Measurements from ENCODE around the gene NFYC. TPM values are rescaled to one million over a fixed set of nuclear protein-coding genes. Genes with fewer than 3 reads are reported as not detected.

Gene NFYC
- total RNA-seq, 1 donor: 19.0 TPM

DNA sequence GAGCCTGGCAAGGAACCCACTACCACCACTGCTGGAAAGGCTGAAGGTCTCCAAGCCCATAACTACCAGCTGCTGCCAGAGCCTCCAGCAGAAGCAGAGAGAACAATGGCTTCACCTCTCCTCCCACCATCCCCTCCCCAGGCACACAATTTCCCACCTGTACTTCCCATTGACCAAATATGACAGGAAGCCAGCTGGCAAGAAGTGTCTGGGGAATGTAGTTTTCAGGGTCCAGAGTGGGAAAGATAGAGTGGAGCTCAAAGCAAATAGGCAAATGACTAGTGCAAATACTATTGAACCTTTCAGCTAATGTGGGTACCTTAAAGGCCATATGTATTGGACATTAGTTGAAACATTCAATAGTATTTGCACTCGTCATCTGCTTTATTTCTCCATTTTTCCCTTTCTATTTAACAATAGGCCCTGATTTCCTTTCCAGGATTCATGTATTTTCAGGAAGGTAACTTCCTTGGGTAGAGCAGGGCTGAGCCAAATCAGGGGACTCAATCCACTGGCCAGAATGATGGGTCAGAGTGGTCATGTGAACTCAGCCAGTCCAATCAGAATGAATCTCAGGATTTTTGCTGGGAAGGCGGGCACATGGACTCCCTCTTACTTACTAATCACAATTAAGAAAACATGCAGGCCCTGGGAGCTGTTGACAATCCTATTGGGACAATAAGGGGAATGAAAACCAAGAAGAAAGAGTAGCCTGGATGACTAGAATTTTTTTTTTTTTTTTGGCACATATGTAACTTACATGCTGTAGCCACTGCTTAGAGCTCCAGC is 12.1 kb upstream of the NFYC start:
- no peak for DNase-seq (ENCODE audit: low read depth)
- no peak for TF ChIP-seq CTCF (IDR thresholded peaks at IDR 0.05; ENCODE audit: insufficient read depth, low read depth, low read length)

DNA sequence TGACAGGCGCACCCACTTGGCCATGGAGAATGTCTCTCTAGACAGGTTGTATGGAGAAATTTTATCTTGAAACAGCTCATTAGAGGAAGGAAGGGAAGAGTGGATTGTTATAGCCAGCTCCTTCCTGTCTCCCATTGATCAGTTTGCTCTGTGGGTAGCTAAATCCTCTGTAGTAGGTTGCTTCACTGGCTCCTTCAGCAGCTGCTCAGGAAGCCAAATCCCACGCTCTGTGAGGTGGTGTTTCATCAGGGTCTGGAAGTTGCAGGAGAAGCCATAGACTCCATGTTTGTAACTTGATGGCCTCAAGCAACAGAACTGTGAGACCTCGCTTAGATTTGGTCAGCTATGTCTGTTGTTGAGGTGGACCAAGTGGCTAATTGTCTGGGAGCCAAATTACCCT is 6.8 kb upstream of the NFYC start:
- DNase-seq (ENCODE audit: low read depth): no peak
- TF ChIP-seq CTCF (IDR thresholded peaks at IDR 0.05; ENCODE audit: insufficient read depth, low read depth, low read length): no peak
- H3K4me3 ChIP-seq (ENCODE audit: low read depth, low read length): no peak overlapping the region

More for the DNA sequence above, 12.1 kb upstream of the NFYC start:
- H3K4me3 ChIP-seq (ENCODE audit: low read depth, low read length): no peak overlapping the region

DNA sequence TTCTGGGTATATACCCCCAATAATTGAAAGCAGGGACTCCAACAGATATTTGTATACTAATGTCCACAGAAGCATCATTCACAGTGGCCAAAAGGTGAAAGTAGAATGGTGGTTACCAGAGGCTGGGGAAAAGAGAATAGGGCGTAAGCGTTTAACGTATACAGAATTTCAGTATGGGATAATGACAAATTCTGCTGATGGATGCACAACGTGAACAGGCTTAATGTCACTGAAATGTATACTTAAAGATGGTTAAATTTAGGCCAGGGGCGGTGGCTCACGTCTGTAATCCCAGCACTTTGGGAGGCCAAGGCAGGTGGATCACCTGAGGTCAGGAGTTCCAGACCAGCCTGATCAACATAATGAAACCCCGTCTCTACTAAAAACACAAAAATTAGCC is 4.4 kb upstream of the NFYC start:
- no peak for DNase-seq (ENCODE audit: low read depth)
- no peak for TF ChIP-seq CTCF (IDR thresholded peaks at IDR 0.05; ENCODE audit: insufficient read depth, low read depth, low read length)
- H3K4me3 ChIP-seq (ENCODE audit: low read depth, low read length): no peak overlapping the region

- no peak overlapping the region for H3K4me3 ChIP-seq (ENCODE audit: low read depth, low read length)
- TF ChIP-seq CTCF (IDR thresholded peaks at IDR 0.05; ENCODE audit: insufficient read depth, low read depth, low read length): no peak
- no peak for DNase-seq (ENCODE audit: low read depth)
Observed at GRCh38 chr1:40687661-40688060, 3.8 kb upstream of the NFYC start.

- H3K4me3 ChIP-seq (ENCODE audit: low read depth, low read length): no peak overlapping the region
- DNase-seq (ENCODE audit: low read depth): no peak
- no peak for TF ChIP-seq CTCF (IDR thresholded peaks at IDR 0.05; ENCODE audit: insufficient read depth, low read depth, low read length)
Observed at GRCh38 chr1:40689737-40690136, 1.8 kb upstream of the NFYC start.

DNA sequence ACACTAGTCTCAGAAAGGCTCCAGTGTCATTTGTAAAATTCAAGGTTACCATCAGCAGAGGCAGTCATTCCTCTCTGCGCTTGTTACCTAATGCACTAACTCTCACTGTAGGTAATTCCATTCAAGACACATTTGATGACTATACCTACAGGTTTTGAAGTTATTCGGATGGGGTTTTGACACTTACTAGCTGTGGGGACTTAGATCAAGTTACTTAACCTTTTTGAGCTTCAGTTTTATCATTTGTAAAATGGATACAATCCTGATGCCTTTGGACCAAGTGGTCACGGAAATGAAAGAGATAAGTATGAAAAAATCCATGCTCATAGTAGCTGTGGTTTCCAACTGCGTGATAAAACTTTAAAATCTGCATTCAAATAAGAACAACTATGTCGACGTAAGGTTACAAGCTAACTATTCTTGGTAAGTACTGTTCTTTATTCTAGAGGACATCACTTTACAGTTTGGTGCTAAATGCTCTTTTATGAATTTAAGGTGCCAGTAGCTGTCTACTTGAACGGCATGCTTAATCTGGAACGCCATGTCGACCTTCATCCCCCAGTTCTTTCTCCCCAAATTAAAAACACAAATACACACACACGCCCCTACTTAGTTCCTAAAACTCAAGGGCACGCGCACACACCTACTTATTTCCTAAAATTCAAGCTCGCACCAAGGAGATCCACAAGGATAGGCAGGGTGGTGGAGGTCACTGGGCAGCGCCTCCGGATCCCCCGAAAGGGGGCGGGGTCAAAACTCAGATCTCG is 550 bp upstream of the NFYC start:
- TF ChIP-seq CTCF (IDR thresholded peaks at IDR 0.05; ENCODE audit: insufficient read depth, low read depth, low read length): no peak
- peak overlapping the region; percentile 88 for H3K4me3 ChIP-seq (ENCODE audit: low read depth, low read length)
- DNase-seq (ENCODE audit: low read depth): no peak

Data from fibroblast of villous mesenchyme (primary cell).